Small intestine (tissue), 16 donors: ENCODE measurements around the gene ATOH1. TPM values are rescaled to one million over a fixed set of nuclear protein-coding genes. Genes with fewer than 3 reads are reported as not detected.

Experiments used
- DNase-seq, 2 donors: peaks; one replicate each; pipeline versions ENCODE4 v3.0.0 to v3.0.0-alpha.2; 2013
- FAIRE-seq: peaks from 2 replicates; lab custom pipeline; 2012; peaks lifted over from hg19 to GRCh38; lab: Jason Lieb, UNC
- H3K27ac ChIP-seq, 3 donors: one replicate each; pipeline ENCODE4 v1.5.1; 2013; ENCODE audit warnings: low read length in 2 of 3, mild to moderate bottlenecking in 2 of 3, control low read depth in 1 of 3, inconsistent platforms in 1 of 3, low read depth in 1 of 3, moderate library complexity in 1 of 3
- H3K27me3 ChIP-seq, 3 donors: one replicate each; pipeline ENCODE4 v1.6.1; 2013; ENCODE audit warnings: low read length in 3 of 3, inconsistent platforms in 1 of 3; ENCODE audit not compliant: control insufficient read depth in 3 of 3, insufficient read depth in 3 of 3
- H3K36me3 ChIP-seq, 3 donors: one replicate each; pipeline ENCODE4 v1.6.1; 2013; ENCODE audit warnings: low read length in 3 of 3, inconsistent platforms in 1 of 3, low read depth in 1 of 3, mild to moderate bottlenecking in 1 of 3, moderate library complexity in 1 of 3; ENCODE audit not compliant: control insufficient read depth in 3 of 3, insufficient read depth in 2 of 3
- H3K4me1 ChIP-seq, 3 donors: one replicate each; pipeline ENCODE4 v1.6.1; 2013; ENCODE audit warnings: low read length in 2 of 3, inconsistent platforms in 1 of 3, low read depth in 1 of 3, mild to moderate bottlenecking in 1 of 3, moderate library complexity in 1 of 3; ENCODE audit not compliant: control insufficient read depth in 3 of 3, insufficient read depth in 2 of 3
- H3K4me3 ChIP-seq, 3 donors: one replicate each; pipeline ENCODE4 v1.5.1; 2013; ENCODE audit warnings: low read length in 3 of 3, control low read depth in 1 of 3, inconsistent platforms in 1 of 3, low read depth in 1 of 3, mild to moderate bottlenecking in 1 of 3, moderate library complexity in 1 of 3
- H3K9me3 ChIP-seq, 2 donors: one replicate each; pipeline ENCODE4 v1.6.1; 2013; ENCODE audit warnings: low read depth in 1 of 2, low read length in 1 of 2; ENCODE audit not compliant: control insufficient read depth in 2 of 2, insufficient read depth in 1 of 2
- WGBS, 3 donors: extraction: QIAGEN DNeasy Blood & Tissue Kit; methylation state at CpG; one replicate each; pipeline ENCODE4 v1.1.7; 2013; 5-methylcytosine and 5-hydroxymethylcytosine counted together
- long read RNA-seq, 10 donors: transcript quantifications; one replicate each; lab custom pipeline, GENCODE V29; 2026
- polyA plus RNA-seq, 4 donors: library from polyadenylated mRNA; stranded (reverse) in 3 of 4; unstranded in 1 of 4; fragments of 200-250 nt in 3 of 4; fragments of 120-200 nt in 1 of 4; gene quantifications; one replicate each; pipeline versions ENCODE4 v1.2.1 to v1.2.3, GENCODE V29; 2013
- donor health status: healthy with polysubstance abuse.
- donor health status: control.
- donor health status: control.
- donor health status: Bipolar disorder and iron deficiency.
- donor health status: healthy.

Gene ATOH1
- 10 to 100 TPM in 3 of 4 donors, 1 to 10 TPM in 1; 8.9 to 47.8 (median 19.4) TPM for polyA plus RNA-seq
- long read RNA-seq, donor 1, transcript ATOH1-201 (1 exons, 2,212 nt), result major isoform, 101 of 101 reads
- long read RNA-seq, donor 1, partial matches to known transcripts, result 0 of 101 reads
- long read RNA-seq, donor 1, other reads (novel, unspliced or antisense), result 0 of 101 reads
- long read RNA-seq, donor 2, transcript ATOH1-201 (1 exons, 2,212 nt), result major isoform, 7 of 7 reads
- long read RNA-seq, donor 2, partial matches to known transcripts, result 0 of 7 reads
- long read RNA-seq, donor 2, other reads (novel, unspliced or antisense), result 0 of 7 reads
- long read RNA-seq, donor 3, transcript ATOH1-201 (1 exons, 2,212 nt), result major isoform, 24 of 24 reads
- long read RNA-seq, donor 3, partial matches to known transcripts, result 0 of 24 reads
- long read RNA-seq, donor 3, other reads (novel, unspliced or antisense), result 0 of 24 reads
- long read RNA-seq, donor 4, partial matches to known transcripts, result 0 of 2 reads
- long read RNA-seq, donor 4, other reads (novel, unspliced or antisense), result 0 of 2 reads
- long read RNA-seq, donor 5, transcript ATOH1-201 (1 exons, 2,212 nt), result major isoform, 20 of 20 reads
- long read RNA-seq, donor 5, partial matches to known transcripts, result 0 of 20 reads
- long read RNA-seq, donor 5, other reads (novel, unspliced or antisense), result 0 of 20 reads
- long read RNA-seq, donor 6, transcript ATOH1-201 (1 exons, 2,212 nt), result major isoform, 28 of 28 reads
- long read RNA-seq, donor 6, partial matches to known transcripts, result 0 of 28 reads
- long read RNA-seq, donor 6, other reads (novel, unspliced or antisense), result 0 of 28 reads
- long read RNA-seq, donor 7, result 0 reads
- long read RNA-seq, donor 8, result 0 reads
- long read RNA-seq, donor 9, transcript ATOH1-201 (1 exons, 2,212 nt), result major isoform, 15 of 15 reads
- long read RNA-seq, donor 9, partial matches to known transcripts, result 0 of 15 reads
- long read RNA-seq, donor 9, other reads (novel, unspliced or antisense), result 0 of 15 reads
- long read RNA-seq, donor 10, transcript ATOH1-201 (1 exons, 2,212 nt), result major isoform, 27 of 27 reads
- long read RNA-seq, donor 10, partial matches to known transcripts, result 0 of 27 reads
- long read RNA-seq, donor 10, other reads (novel, unspliced or antisense), result 0 of 27 reads

- FAIRE-seq, result no peak
- H3K4me3 ChIP-seq, result peak within 1 kb of the TSS; percentile 34 to 43 (median 34)
- no peaks in the 10 kb centered on the region for H3K9me3 ChIP-seq
- WGBS, 3 donors, result 1 to 5% (median 1%) methylated on average over 46 of the region's 46 CpGs
- H3K4me1 ChIP-seq, result peaks cover 0 to 21% (median 6%) of the 10 kb centered on the region in 3 donors
- peaks cover 0 to 2% (median 0%) of the 10 kb centered on the region in 3 donors for H3K36me3 ChIP-seq
- H3K27me3 ChIP-seq, result peaks cover 6 to 70% (median 28%) of the 10 kb centered on the region in 3 donors
- no peak within 1 kb of the TSS for H3K27ac ChIP-seq
- peak; percentile 71 to 73 for DNase-seq
These were observed at the start of gene ATOH1 for GRCh38 chr4:93828332-93828994. ATOH1 (plus strand) TSS chr4:93828753; CDS start chr4:93828927, 174 bp downstream.

DNA sequence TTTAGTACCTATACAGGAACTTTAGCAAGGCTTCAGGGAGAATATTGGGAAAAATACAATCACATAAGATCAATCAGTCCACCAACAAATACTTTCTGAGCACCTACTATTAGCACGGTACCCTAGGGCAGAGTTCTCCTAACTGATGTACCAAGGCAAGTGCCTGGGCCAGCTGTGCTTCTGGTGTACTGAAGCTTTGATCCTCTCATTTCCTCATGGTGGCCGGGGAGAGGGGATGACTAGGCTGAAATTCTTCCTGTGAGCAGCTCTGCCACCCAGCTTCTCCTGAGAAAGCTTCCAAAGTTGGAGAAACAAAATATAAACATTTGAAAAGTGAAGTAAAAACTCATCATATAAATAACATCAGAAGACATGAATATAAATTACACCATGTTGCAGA, 49.3 kb upstream of the ATOH1 start:
- WGBS, 3 donors, result 44 to 52% (median 49%) methylated on average over 2 of the region's 2 CpGs
- FAIRE-seq, result no peak

GRCh38 chr4:93780080-93780479, 48.5 kb upstream of the ATOH1 start:
- FAIRE-seq, result no peak
- 86 to 93% (median 89%) methylated on average over 5 of the region's 5 CpGs for WGBS, 3 donors
- no peak overlapping the region for H3K4me3 ChIP-seq
- no peaks in the 10 kb centered on the region for H3K9me3 ChIP-seq
- no peak for DNase-seq
- H3K27ac ChIP-seq, result no peak overlapping the region
- no peaks in the 10 kb centered on the region for H3K27me3 ChIP-seq
- H3K4me1 ChIP-seq, result no peaks in the 10 kb centered on the region
- no peaks in the 10 kb centered on the region for H3K36me3 ChIP-seq

More for the DNA sequence above, 49.3 kb upstream of the ATOH1 start:
- Histone ChIP-seq H3K27ac (no peak overlapping the region), H3K36me3 (no peaks in the 10 kb centered on the region), H3K4me3 (no peak overlapping the region), H3K27me3 (no peaks in the 10 kb centered on the region), H3K9me3 (no peaks in the 10 kb centered on the region), H3K4me1 (no peaks in the 10 kb centered on the region)
- DNase-seq, result no peak

DNA sequence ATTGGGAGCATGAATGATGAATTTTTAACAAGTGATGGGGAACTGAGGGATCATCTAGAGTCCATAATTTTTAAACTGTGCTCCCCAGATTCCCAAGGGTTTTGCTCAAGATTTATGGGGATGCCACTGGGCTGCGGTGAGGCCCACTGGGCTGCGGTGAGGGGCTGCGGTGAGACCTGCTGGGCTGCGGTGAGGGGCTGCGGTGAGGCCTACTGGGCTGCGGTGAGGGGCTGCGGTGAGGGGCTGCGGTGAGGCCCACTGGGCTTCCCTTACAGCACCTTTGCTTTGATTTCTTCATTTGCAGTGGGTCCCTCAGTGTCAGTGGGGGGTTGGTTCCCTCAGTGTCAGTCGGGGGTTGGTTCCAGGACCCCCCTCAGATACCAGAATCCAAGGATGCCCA, 47.4 kb upstream of the ATOH1 start:
- no peak for FAIRE-seq
- no peak overlapping the region for H3K4me3 ChIP-seq
- no peaks in the 10 kb centered on the region for H3K4me1 ChIP-seq
- DNase-seq, result no peak
- no peak overlapping the region for H3K27ac ChIP-seq
- H3K27me3 ChIP-seq, result no peaks in the 10 kb centered on the region
- WGBS, 3 donors, result 93 to 97% (median 96%) methylated on average over 9 of the region's 9 CpGs
- H3K36me3 ChIP-seq, result no peaks in the 10 kb centered on the region
- H3K9me3 ChIP-seq, result no peaks in the 10 kb centered on the region

DNA sequence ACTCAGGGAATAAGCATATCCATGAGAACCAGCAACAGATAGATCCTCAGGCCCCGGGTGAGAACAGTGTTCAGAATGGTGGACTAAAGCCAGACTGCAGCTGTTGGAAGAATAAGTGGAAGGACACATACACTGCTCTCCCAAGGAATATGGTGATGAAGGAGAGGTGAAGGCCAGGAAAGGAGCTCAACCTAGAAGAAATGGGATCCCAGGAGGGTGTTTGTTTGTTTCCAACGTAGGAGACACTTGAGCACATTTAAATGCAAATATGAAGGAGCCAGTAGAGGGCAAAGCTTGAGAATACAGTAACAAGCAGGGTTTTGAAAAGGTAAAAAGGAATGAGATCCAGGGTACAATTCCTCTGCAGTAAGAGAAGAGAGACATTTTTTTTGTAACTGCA, 42.4 kb upstream of the ATOH1 start:
- Histone ChIP-seq H3K4me3 (no peak overlapping the region), H3K36me3 (no peaks in the 10 kb centered on the region), H3K4me1 (no peaks in the 10 kb centered on the region), H3K9me3 (no peaks in the 10 kb centered on the region), H3K27ac (no peak overlapping the region), H3K27me3 (no peaks in the 10 kb centered on the region)
- DNase-seq (no peak), FAIRE-seq (no peak)
- WGBS, 3 donors, result 66 to 83% (median 70%) methylated on average over 2 of the region's 2 CpGs

DNA sequence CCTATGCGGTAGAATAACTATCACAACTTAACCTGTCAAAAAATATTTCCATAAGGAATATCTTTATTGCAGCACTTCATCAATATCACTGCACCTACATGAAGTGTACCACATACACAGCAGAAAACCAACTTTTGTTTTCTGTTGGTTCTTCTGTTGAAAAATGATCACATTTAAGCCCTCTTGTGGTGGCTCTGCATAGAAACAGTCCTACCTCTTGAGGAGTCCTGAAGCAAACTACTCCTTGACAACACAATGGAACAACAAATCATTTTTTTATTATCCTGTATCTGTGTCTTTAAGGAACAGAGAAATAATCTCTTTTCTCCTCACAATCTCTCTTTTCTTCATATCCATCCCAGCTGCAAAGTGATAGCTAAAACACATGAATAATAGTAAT, 39.8 kb upstream of the ATOH1 start:
- peak; percentile 28 to 32 for DNase-seq

GRCh38 chr4:93791570-93792195, 36.9 kb upstream of the ATOH1 start:
- Histone ChIP-seq H3K27ac (no peak overlapping the region), H3K4me1 (no peaks in the 10 kb centered on the region), H3K4me3 (no peak overlapping the region), H3K27me3 (no peaks in the 10 kb centered on the region), H3K36me3 (no peaks in the 10 kb centered on the region), H3K9me3 (no peaks in the 10 kb centered on the region)
- DNase-seq (peak; percentile 70), FAIRE-seq (peak; percentile 30)
- WGBS, 3 donors, result 0 to 3% (median 1%) methylated on average over 3 of the region's 3 CpGs

More for the DNA sequence above, 39.8 kb upstream of the ATOH1 start:
- no peak overlapping the region for H3K4me3 ChIP-seq
- FAIRE-seq, result no peak
- H3K27me3 ChIP-seq, result no peaks in the 10 kb centered on the region
- H3K27ac ChIP-seq, result no peak overlapping the region
- H3K36me3 ChIP-seq, result no peaks in the 10 kb centered on the region
- no peaks in the 10 kb centered on the region for H3K4me1 ChIP-seq
- WGBS, 3 donors, result 52 to 77% (median 70%) methylated on average over 1 of the region's 1 CpG
- no peaks in the 10 kb centered on the region for H3K9me3 ChIP-seq
